GM12873 (cell line): ENCODE measurements around the gene FBXL2.

Source experiments
- TF ChIP-seq, protein P1 (sequence below): IDR thresholded peaks from 2 replicates; pipeline ENCODE4 v1.5.1; 2012; ENCODE audit warnings: low read depth, mild to moderate bottlenecking, moderate library complexity, low read length, control low read depth; ENCODE audit not compliant: insufficient read depth; ENCODE audit errors: missing control alignments

FBXL2 gene

DNA sequence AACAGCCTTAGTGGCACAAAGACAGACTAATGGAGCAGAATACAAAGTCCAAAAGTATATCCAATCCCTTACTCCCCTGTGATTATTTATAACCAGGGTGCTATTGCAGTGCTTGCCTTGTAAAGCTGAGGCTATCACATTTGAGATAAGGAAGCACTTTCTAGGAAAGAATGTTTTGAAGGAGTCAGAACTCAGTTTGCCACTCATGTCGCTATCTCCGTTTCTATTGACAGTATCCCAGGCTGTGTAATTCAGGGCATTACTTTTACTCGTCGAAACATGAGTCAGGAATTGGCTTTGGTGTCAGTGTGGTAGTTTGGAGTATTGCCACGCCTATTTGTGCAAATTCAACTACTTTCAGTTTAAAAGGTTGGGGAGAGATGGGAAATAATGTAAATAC, 78.4 kb downstream of the FBXL2 start:
- TF ChIP-seq, protein P1, sequence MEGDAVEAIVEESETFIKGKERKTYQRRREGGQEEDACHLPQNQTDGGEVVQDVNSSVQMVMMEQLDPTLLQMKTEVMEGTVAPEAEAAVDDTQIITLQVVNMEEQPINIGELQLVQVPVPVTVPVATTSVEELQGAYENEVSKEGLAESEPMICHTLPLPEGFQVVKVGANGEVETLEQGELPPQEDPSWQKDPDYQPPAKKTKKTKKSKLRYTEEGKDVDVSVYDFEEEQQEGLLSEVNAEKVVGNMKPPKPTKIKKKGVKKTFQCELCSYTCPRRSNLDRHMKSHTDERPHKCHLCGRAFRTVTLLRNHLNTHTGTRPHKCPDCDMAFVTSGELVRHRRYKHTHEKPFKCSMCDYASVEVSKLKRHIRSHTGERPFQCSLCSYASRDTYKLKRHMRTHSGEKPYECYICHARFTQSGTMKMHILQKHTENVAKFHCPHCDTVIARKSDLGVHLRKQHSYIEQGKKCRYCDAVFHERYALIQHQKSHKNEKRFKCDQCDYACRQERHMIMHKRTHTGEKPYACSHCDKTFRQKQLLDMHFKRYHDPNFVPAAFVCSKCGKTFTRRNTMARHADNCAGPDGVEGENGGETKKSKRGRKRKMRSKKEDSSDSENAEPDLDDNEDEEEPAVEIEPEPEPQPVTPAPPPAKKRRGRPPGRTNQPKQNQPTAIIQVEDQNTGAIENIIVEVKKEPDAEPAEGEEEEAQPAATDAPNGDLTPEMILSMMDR = no peak

DNA sequence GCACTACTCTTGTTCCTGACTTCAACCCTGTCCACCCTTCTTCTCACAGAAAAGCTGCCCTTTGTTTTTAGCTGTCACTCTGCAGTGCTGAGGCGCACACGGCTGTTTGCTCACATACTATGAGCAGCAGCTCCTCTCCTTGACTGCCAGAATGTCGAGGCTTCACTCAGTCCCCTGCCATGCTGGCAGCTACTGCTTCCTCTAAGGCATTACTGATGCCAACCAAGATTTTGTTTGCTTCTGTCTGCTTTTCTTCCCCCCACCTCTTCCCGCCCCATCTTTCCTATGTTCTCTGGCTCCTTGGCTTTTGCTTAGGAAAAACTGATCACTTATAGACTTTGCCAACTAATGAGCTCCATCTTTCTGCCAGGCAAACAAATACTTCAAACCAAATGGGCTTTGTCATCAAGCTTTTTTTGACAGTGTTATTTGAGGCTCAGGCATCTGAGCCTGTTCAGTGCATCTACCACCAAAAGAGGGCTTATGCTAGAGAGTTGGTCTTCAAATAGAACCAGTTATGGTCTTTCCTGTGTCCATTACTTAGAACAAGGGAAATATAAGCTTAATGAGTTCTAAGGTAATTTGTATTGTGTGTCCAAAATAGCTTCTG, 81.0 kb downstream of the FBXL2 start:
- TF ChIP-seq, protein P1 = no peak

DNA sequence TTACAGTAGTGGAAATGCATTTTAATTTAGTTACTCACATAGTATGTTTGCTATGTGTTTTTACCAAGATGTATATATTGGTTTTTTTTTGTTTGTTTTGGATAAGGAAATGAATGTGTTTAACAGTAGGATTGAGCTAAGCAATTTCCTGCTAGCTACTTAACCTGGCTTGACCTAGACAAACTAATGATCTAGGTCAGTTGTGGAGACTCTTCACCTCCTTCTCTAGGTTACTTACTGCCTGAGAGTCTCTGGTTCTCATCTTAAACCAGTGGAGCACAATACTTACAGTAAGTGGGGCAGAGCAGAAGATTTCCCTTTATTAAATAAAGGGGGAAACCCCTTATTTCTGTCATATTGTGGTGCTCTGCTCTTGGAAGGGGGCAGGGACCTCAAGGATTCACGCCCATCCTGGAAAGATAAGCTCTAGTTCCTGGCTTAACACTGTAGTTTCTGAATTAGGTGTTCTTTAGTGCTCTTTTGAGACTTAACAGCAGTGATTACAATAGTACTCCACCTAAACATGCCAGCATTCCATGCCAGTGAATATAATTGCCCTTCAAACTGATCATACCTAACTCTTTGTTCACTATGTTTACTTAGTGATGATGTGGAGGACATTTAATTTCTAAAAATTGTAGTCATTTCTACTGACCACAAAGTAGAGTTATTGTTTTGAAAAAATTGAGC, 83.0 kb downstream of the FBXL2 start:
- TF ChIP-seq, protein P1 = no peak

DNA sequence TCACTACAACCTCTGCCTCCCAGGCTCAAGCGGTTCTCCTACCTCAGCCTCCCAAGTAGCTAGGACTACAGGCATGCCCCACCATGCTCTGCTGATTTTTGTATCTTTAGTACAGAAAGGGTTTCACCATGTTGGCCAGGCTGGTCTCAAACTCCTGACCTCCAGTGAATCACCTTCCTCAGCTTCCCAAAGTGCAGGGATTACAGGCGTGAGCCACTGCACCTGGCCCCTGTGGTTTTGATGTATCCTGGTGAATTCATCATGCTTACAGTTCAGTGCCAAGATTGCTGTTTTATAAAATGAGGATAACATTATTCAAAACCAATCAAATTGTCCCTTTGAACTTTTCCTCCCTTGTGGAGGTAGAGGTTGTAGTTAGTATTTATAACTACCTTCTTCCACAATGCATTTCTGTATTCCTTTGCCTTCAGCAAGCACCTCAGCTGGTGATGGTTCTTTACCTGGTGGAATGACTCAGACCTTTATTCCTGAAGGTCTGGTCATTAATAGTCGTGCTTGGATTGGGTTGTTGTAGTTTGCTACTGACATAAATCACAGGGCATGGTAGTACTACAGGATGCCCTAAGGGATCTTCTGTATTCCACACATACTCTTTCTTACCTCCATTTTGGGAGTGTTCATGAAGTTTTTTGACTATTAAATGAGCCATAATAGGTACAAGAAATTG, 86.0 kb downstream of the FBXL2 start:
- TF ChIP-seq, protein P1 = no peak

DNA sequence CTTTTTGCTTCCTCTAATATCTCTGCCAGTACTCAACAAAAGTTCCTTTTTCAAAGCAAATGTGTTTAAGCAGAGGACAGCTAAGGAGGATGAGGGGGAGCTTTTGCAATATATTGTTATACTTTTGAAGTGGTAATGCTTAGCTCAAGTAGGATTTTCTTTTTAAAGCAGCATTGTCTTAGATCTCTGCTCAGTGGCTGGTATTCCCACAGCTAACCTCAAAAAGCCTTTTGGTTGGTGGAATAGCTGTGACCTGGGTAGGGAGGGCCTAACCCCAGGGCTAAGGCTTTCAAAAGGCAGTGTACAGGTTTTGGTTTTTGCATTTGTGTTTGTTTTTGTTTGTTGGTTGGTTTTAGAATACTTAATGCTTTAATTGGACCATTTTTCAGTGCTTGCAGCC, 86.8 kb downstream of the FBXL2 start:
- TF ChIP-seq, protein P1 = no peak

DNA sequence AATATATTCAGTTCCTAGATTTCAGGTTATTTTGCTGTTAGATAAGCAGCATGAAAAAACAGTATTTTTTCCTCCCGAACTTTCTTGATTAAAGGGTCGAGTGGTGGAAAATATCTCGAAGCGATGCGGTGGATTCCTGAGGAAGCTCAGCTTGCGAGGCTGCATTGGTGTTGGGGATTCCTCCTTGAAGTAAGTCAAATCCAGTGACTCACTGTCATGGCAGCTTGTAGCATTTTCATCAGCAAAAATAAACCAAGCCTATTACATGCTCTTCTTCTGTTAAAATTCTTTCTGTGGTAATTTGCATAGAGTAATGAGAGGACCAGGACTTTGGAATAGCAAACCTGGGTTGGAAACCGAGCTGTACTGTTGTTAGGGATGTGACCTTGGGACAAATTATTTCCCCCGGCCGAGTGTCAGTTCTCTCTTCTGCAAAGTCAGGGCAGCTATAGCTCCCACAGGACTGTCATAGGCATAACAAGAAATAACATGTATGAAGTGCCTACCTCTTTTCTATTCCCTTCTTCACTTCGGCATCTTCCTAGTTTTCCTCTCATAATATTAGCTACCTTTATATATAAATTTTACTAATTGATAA, 87.4 kb downstream of the FBXL2 start:
- TF ChIP-seq, protein P1 = no peak
